K562 (cell line): Measurements from ENCODE around the gene WDR81. TPM values are rescaled to one million over a fixed set of nuclear protein-coding genes. Genes with fewer than 3 reads are reported as not detected.
A peak's percentile ranks its signal among the peaks of the same experiment; 100 is the strongest.

Source experiments
- ATAC-seq: fragments of 200-7000 bp; cut with Tn5 transposase; 3 replicates; pipeline ENCODE4 v1.9.1; 2020; ENCODE audit warnings: moderate library complexity
- BruUV-seq: library from RNA; stranded (reverse); fragments of 400-500 nt; replicated peaks from 2 replicates; lab custom pipeline; 2021; lab: Mats Ljungman, UMichigan
- CTCF ChIA-PET: fragments of 300-600 bp; formaldehyde crosslinking; extraction: SDS; loops from one replicate; lab custom pipeline; 2021; ENCODE audit warnings: low intra/inter-chr PET ratio; lab: Yijun Ruan, JAX
- POLR2A ChIA-PET: fragments of 300-600, 350-650 bp; sonication (Branson Sonifier 250); formaldehyde crosslinking; extraction: SDS; loops from one replicate; lab custom pipeline; 2021; ENCODE audit warnings: antibody characterized with exemption, inconsistent platforms; lab: Yijun Ruan, JAX
- DNase-seq, 4 experiments: peaks; one replicate each; pipeline versions ENCODE4 v3.0.0 to v3.0.0-alpha.2; 2011 to 2018; ENCODE audit warnings: low spot score in 3 of 4, mixed read lengths in 3 of 4; ENCODE audit errors: extremely low read depth in 1 of 4
- FAIRE-seq: peaks from 2 replicates; lab custom pipeline; 2011; peaks lifted over from hg19 to GRCh38; lab: Jason Lieb, UNC
- H2AFZ ChIP-seq: 2 replicates; pipeline ENCODE4 v1.6.0; 2011; ENCODE audit warnings: low read depth, low read length, control low read depth, inconsistent platforms
- H3K27ac ChIP-seq: fragments of 200-600 bp; 3 replicates; pipeline ENCODE4 v1.8.0; 2011; ENCODE audit warnings: low read depth, mild to moderate bottlenecking, control low read depth, inconsistent platforms, low read length, moderate library complexity, mixed read lengths; ENCODE audit errors: extremely low read depth
- H3K27me3 ChIP-seq, 2 experiments: fragments of 300-600 bp in 1 of 2; 2 replicates in 1 of 2; 3 replicates in 1 of 2; pipeline versions ENCODE4 v1.6.0 to v1.8.0; 2011; ENCODE audit warnings: inconsistent platforms in 2 of 2, low read length in 2 of 2, mild to moderate bottlenecking in 1 of 2, mixed read lengths in 1 of 2, moderate library complexity in 1 of 2; ENCODE audit not compliant: control insufficient read depth in 2 of 2, insufficient read depth in 2 of 2
- H3K36me3 ChIP-seq: fragments of 300-600 bp; 3 replicates; pipeline ENCODE4 v1.8.0; 2011; ENCODE audit warnings: mild to moderate bottlenecking, low read length, inconsistent platforms; ENCODE audit not compliant: control insufficient read depth, insufficient read depth
- H3K4me1 ChIP-seq, 2 experiments: fragments of 200-600 bp in 1 of 2; replicated peaks in 1 of 2; 2 replicates in 1 of 2; 3 replicates in 1 of 2; pipeline versions ENCODE4 v1.5.1 to v1.8.0; 2011; ENCODE audit warnings: inconsistent platforms in 2 of 2, low read length in 2 of 2, mild to moderate bottlenecking in 1 of 2, mixed read lengths in 1 of 2, moderate library complexity in 1 of 2; ENCODE audit not compliant: control insufficient read depth in 2 of 2, insufficient read depth in 2 of 2
- H3K4me2 ChIP-seq: 2 replicates; pipeline ENCODE4 v1.6.1; 2011; ENCODE audit warnings: low read length, control low read depth, inconsistent platforms, mixed read lengths; ENCODE audit not compliant: insufficient read depth
- H3K4me3 ChIP-seq: fragments of 200-600 bp; sonication (generic), shearing (Covaris generic); 2 replicates; pipeline ENCODE4 v1.5.1; 2016; ENCODE audit warnings: control low read depth, inconsistent platforms
- H3K79me2 ChIP-seq: fragments of 200-600 bp; 3 replicates; pipeline ENCODE4 v1.8.0; 2011; ENCODE audit warnings: low read length, inconsistent platforms; ENCODE audit not compliant: control insufficient read depth, insufficient read depth
- H3K9ac ChIP-seq, 2 experiments: 2 replicates each; pipeline versions ENCODE4 v1.6.0 to v1.6.1; 2011; ENCODE audit warnings: low read depth in 2 of 2, low read length in 2 of 2, control low read depth in 1 of 2, inconsistent platforms in 1 of 2, mild to moderate bottlenecking in 1 of 2, mixed read lengths in 1 of 2; ENCODE audit not compliant: insufficient read depth in 1 of 2
- H3K9me1 ChIP-seq: one replicate; pipeline ENCODE4 v1.6.0; 2011; ENCODE audit warnings: inconsistent platforms, mild to moderate bottlenecking, low read length, moderate library complexity; ENCODE audit not compliant: control insufficient read depth, insufficient read depth
- H3K9me3 ChIP-seq: replicated peaks from 2 replicates; pipeline ENCODE4 v1.5.1; 2011; ENCODE audit warnings: low read depth, low read length, inconsistent platforms; ENCODE audit not compliant: control insufficient read depth, insufficient read depth
- H4K20me1 ChIP-seq: replicated peaks from 2 replicates; pipeline ENCODE4 v1.6.1; 2011; ENCODE audit warnings: low read length, inconsistent platforms, mixed read lengths; ENCODE audit not compliant: control insufficient read depth, insufficient read depth
- NCOR1 ChIP-seq: fragments of 450-650 bp; IDR thresholded peaks from 2 replicates; pipeline ENCODE4 v1.6.1; 2016; ENCODE audit warnings: mild to moderate bottlenecking, moderate library complexity
- RBFOX2 ChIP-seq: fragments of 200-400 bp; formaldehyde crosslinking; IDR thresholded peaks from 2 replicates; pipeline ENCODE4 v1.6.1; 2017; ENCODE audit warnings: low read depth, mild to moderate bottlenecking, low read length, moderate library complexity
- ZFX ChIP-seq: sonication (generic); formaldehyde crosslinking; IDR thresholded peaks from 2 replicates; pipeline ENCODE4 v1.8.0; 2022; ENCODE audit warnings: mild to moderate bottlenecking, missing genetic modification reagents, moderate library complexity
- ZNF263 ChIP-seq: sonication (generic); formaldehyde crosslinking; IDR thresholded peaks from 2 replicates; pipeline ENCODE4 v1.8.0; 2022; ENCODE audit warnings: mild to moderate bottlenecking, missing genetic modification reagents, borderline replicate concordance
- WGBS: fragments of 100-300 bp; shearing (Covaris generic); methylation state at CpG from one replicate; pipeline ENCODE4 v1.1.6; 2016; ENCODE audit warnings: low coverage, mixed read lengths; ENCODE audit not compliant: insufficient coverage; ENCODE audit errors: missing lambda C conversion rate; 5-methylcytosine and 5-hydroxymethylcytosine counted together
- in situ Hi-C: fragments of 300-500 bp; cut with MboI; formaldehyde crosslinking; loops from 4 replicates; pipeline ENCODE4 v1.15.0; 2018; ENCODE audit warnings: inconsistent platforms, mixed read lengths
- intact Hi-C: fragments of 100-400 bp; cut with micrococcal nuclease; formaldehyde crosslinking; loops from 2 replicates; pipeline ENCODE4 v1.14.2; 2022
- polyA plus RNA-seq, 8 experiments: library from polyadenylated mRNA; depleted of rRNA in 4 of 8; stranded (reverse) in 5 of 8; unstranded in 3 of 8; fragments of >200 nt; fragmentation: Nextera tagmentation in 2 of 8; fragmentation: Illumina TruSeq in 1 of 8; extraction: Ambion mirVana in 2 of 8; extraction: Trizol in 1 of 8; gene quantifications; 2 replicates each; pipeline versions ENCODE4 v1.2.1 to v1.2.3, GENCODE V29; 2011 to 2014; ENCODE audit warnings: inconsistent platforms in 1 of 8, missing spikeins in 1 of 8
- total RNA-seq, 7 experiments: library from RNA; depleted of rRNA in 6 of 7; stranded (reverse); fragments of >200 nt in 6 of 7; fragmentation: Illumina TruSeq in 2 of 7; extraction: Trizol in 2 of 7; gene quantifications; 2 replicates each; pipeline versions ENCODE4 v1.2.1 to v1.2.3, GENCODE V29; 2011 to 2021; ENCODE audit warnings: low replicate concordance in 1 of 7

The WDR81 gene
- total and polyA plus RNA-seq, 9 of the 15 experiments (the other 6 are each of a cell fraction or from before 2014, with no cell fraction given), result 0.01 to 17.1 (median 3.3) TPM

GRCh38 chr17:1726626-1727257, 2.2 kb downstream of the WDR81 start:
- H2AFZ ChIP-seq, result no peak overlapping the region
- no peak overlapping the region for H3K4me3 ChIP-seq
- POLR2A ChIA-PET, result interaction anchor here (0.8 to 4.4 kb wide), 3 partner anchors 10 to 53 kb away, joined by 3 to 25 read pairs (median 4); no protein-coding TSS in a partner anchor
- ATAC-seq (no peak), DNase-seq (no peak), FAIRE-seq (no peak)
- 81% methylated on average over 10 of the region's 18 CpGs for WGBS
- no peak overlapping the region for H3K27ac ChIP-seq
- TF ChIP-seq ZFX (CRISPR knock-in tag) (0 out of 2 replicates have a peak, but pooled peaks have one; percentile 17), NCOR1 (no peak), ZNF263 (no peak)
- H3K36me3 ChIP-seq, result peaks cover 10% of the 10 kb centered on the region; the same call in 1 of the 3 replicates
- in situ Hi-C loops (no loop called here), intact Hi-C loops (no loop called here)
- peaks cover 15% of the 10 kb centered on the region; the same call in 2 of the 3 replicates for H3K79me2 ChIP-seq
- H3K27me3 ChIP-seq, result no peaks in the 10 kb centered on the region
- no peaks in the 10 kb centered on the region for H4K20me1 ChIP-seq
- peak overlapping the region in 1 of 2 experiments; percentile 26; a peak in 1 of 4 replicates for H3K9ac ChIP-seq
- peaks cover 30 to 74% of the 10 kb centered on the region in 2 experiments for H3K4me1 ChIP-seq
- H3K4me2 ChIP-seq, result no peak overlapping the region
- no TSS peak for BruUV-seq
- H3K9me3 ChIP-seq, result no peaks in the 10 kb centered on the region
- CTCF ChIA-PET, result no interaction called here
- no peaks in the 10 kb centered on the region for H3K9me1 ChIP-seq

DNA sequence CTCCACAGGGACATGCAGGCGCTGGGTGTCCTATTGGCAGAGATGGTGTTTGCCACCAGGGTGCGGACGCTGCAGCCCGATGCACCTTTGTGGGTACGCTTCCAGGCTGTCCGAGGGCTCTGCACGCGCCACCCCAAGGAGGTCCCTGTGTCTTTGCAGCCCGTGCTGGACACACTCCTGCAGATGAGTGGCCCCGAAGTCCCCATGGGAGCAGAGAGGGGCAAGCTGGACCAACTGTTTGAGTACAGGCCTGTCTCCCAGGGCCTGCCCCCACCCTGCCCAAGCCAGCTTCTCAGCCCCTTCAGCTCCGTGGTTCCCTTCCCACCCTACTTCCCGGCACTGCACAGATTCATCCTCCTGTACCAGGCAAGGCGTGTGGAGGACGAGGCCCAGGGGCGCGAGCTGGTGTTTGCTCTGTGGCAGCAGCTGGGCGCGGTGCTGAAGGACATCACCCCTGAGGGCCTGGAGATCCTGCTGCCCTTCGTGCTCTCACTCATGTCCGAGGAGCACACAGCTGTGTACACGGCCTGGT, 2.8 kb downstream of the WDR81 start:
- Histone ChIP-seq H3K9ac (peak overlapping the region in 1 of 2 experiments; percentile 82; a peak in 1 of 4 replicates), H3K27ac (no peak overlapping the region), H3K4me3 (no peak overlapping the region), H3K4me2 (no peak overlapping the region), H3K27me3 (no peaks in the 10 kb centered on the region), H2AFZ (no peak overlapping the region), H3K4me1 (peaks cover 30 to 77% of the 10 kb centered on the region in 2 experiments), H3K9me3 (no peaks in the 10 kb centered on the region), H3K79me2 (peaks cover 15% of the 10 kb centered on the region; the same call in 2 of the 3 replicates), H3K9me1 (no peaks in the 10 kb centered on the region), H4K20me1 (no peaks in the 10 kb centered on the region), H3K36me3 (peaks cover 10% of the 10 kb centered on the region; the same call in 1 of the 3 replicates)
- intact Hi-C loops (no loop called here), in situ Hi-C loops (no loop called here)
- BruUV-seq, result no TSS peak
- TF ChIP-seq RBFOX2 (peak; percentile 40; the same call in 1 of the 2 replicates), ZNF263 (no peak)
- DNase-seq (no peak), FAIRE-seq (no peak), ATAC-seq (no peak)
- ChIA-PET CTCF (no interaction called here), POLR2A (interaction anchor here (1.2 to 4.4 kb wide), 2 partner anchors 8 to 11 kb away, joined by 3 to 25 read pairs; no protein-coding TSS in a partner anchor)
- WGBS, result 93% methylated on average over 11 of the region's 21 CpGs
